Hepatocyte (in vitro differentiated cells): ENCODE data around the gene SDE2.

Experiments used
- EZH2 ChIP-seq: fragments of 200-600 bp; sonication (generic); IDR thresholded peaks from 2 replicates; pipeline ENCODE4 v1.6.1; 2016; ENCODE audit warnings: antibody characterized with exemption, mild to moderate bottlenecking, borderline replicate concordance
- EZH2phosphoT487 ChIP-seq: fragments of 200-600 bp; sonication (generic); IDR thresholded peaks from one replicate; pipeline ENCODE4 v1.6.1; 2018; ENCODE audit warnings: antibody characterized with exemption, mild to moderate bottlenecking, low read depth, moderate library complexity; ENCODE audit not compliant: unreplicated experiment, severe bottlenecking
- TF ChIP-seq, protein P1 (sequence below): fragments of 200-600 bp; sonication (generic); IDR thresholded peaks from 2 replicates; pipeline ENCODE4 v1.5.1; 2016; ENCODE audit warnings: antibody characterized with exemption, mild to moderate bottlenecking; ENCODE audit not compliant: poor library complexity

DNA sequence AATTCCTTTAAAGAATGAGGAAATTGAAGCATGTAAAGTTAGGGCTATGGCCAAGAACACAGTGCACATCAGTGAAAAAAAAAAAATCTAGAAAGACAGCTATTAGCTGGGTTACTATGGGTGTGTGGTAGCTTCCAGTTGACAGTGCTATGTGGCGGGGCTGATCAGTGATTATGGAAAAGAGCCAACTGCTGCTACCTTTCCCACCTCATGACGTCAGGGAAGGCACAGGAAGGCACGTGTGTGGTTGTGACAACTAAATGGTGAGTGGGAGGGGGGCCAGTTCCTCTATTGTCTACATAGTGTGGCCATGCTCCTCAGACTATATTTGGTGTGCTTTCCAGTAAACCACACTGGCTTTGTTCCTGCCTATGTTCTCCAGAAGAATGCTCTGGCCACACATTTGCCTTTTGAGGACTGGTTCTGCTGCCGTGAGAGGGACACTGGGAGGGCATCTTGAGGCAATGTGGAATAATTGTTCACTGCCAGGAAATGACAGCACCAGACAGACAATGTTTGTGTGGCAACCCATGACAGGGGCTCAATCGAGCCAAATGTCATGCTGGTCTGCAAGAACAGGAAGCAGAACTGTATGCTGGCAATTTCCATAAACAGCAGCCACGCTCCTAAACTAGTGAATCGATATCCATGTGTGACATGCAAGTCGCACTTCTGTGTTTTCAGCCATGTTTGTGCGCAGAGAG lies 3.0 kb upstream of the SDE2 start:
- TF ChIP-seq, protein P1, sequence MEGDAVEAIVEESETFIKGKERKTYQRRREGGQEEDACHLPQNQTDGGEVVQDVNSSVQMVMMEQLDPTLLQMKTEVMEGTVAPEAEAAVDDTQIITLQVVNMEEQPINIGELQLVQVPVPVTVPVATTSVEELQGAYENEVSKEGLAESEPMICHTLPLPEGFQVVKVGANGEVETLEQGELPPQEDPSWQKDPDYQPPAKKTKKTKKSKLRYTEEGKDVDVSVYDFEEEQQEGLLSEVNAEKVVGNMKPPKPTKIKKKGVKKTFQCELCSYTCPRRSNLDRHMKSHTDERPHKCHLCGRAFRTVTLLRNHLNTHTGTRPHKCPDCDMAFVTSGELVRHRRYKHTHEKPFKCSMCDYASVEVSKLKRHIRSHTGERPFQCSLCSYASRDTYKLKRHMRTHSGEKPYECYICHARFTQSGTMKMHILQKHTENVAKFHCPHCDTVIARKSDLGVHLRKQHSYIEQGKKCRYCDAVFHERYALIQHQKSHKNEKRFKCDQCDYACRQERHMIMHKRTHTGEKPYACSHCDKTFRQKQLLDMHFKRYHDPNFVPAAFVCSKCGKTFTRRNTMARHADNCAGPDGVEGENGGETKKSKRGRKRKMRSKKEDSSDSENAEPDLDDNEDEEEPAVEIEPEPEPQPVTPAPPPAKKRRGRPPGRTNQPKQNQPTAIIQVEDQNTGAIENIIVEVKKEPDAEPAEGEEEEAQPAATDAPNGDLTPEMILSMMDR = no peak
- no peak for TF ChIP-seq EZH2
- no peak for TF ChIP-seq EZH2phosphoT487
